PC-9 (cell line): ENCODE results near the gene M6PR.

Source experiments
- EZH2 ChIP-seq: fragments of 200-600 bp; sonication (generic); IDR thresholded peaks from 2 replicates; pipeline ENCODE4 v1.8.0; 2017; ENCODE audit warnings: antibody characterized with exemption, low read depth
- TF ChIP-seq, protein P1 (sequence below): fragments of 200-600 bp; sonication (generic); conservative IDR thresholded peaks from 2 replicates; pipeline ENCODE4 v1.6.1; 2017; ENCODE audit warnings: mixed run types, antibody characterized with exemption, mild to moderate bottlenecking, moderate library complexity

DNA sequence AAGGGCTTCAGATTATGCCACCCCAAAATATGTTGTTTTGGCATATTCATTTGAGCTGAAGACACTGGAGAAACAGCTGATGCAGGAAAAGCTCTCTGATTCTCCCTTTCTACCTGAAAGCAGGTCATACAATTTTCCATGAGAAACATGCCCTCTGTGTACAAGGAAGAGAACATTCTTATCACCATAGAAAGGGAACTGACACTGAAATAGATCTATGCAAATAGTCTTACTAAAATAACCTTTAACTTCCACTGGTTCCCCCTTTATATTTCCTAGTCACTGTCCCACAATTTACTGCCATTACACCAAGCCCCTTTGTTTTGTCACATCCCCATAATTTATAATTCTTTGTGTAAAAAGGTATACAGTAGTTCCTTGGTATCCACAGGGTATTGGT is 44.8 kb downstream of the M6PR start:
- TF ChIP-seq, protein P1, sequence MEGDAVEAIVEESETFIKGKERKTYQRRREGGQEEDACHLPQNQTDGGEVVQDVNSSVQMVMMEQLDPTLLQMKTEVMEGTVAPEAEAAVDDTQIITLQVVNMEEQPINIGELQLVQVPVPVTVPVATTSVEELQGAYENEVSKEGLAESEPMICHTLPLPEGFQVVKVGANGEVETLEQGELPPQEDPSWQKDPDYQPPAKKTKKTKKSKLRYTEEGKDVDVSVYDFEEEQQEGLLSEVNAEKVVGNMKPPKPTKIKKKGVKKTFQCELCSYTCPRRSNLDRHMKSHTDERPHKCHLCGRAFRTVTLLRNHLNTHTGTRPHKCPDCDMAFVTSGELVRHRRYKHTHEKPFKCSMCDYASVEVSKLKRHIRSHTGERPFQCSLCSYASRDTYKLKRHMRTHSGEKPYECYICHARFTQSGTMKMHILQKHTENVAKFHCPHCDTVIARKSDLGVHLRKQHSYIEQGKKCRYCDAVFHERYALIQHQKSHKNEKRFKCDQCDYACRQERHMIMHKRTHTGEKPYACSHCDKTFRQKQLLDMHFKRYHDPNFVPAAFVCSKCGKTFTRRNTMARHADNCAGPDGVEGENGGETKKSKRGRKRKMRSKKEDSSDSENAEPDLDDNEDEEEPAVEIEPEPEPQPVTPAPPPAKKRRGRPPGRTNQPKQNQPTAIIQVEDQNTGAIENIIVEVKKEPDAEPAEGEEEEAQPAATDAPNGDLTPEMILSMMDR = no peak
- TF ChIP-seq EZH2 = no peak
